HG03457 (cell line): ENCODE data around the gene KRT76.
"Not testable (repeated sequence)": the region's sequence is repeated elsewhere in the genome, so short reads cannot be mapped to it uniquely, and the experiment has no call there.

Source experiments
- ATAC-seq: cut with Tn5 transposase; IDR thresholded peaks from one replicate; pipeline ENCODE4 v1.9.1; 2021; ENCODE audit warnings: moderate number of reproducible peaks; ENCODE audit not compliant: unreplicated experiment

KRT76 gene

DNA sequence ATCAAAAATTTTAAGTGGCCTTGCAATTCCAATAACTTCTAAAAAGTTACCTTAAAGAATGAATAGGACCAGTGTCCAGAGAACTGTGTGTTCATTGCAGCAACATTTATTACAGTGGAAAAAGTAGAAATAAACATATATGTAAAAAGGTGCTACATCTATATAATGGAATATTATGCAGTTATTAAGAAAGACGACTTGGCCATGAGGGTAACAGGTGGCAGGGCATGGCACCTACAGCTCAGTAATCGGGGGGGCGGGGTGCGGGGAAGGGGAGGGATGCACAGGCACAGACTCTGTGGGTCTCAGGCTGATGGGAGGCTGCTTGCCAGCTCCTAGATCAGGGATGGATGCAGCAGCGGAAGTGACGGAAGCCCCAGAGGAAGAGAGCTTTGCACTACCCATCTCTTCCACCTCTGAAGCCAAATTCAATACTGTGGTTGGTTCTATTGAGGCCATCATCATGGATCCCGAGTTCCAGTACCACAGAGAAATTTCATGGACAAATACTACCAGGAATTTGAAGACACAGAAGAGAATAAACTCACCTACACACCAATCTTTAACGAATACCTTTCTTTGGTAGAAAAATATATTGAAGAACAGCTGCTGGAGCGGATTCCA, 14.0 kb downstream of the KRT76 start:
- ATAC-seq: no peak

DNA sequence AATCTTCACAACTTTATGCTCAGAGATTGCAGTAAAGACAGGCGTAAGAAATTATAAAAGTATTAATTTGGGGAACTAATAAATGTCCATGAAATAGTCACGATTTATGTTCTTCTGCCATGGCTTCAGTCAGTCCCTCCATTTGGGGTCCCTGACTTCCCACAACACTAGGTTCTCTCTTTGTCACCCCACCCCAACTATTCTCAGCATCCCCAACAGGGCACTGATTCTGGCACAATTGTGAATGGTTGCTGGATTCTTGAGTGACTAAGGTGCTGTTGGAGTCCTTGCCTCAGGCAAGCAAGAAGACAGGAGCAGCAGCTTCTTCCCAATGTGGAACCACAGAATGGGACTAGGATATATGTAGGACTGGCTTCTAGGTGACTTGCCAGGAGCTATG, 15.3 kb downstream of the KRT76 start:
- ATAC-seq: no peak

GRCh38 chr12:52761218-52761617, 15.9 kb downstream of the KRT76 start:
- not testable (repeated sequence) for ATAC-seq

- no peak for ATAC-seq
These were observed 16.5 kb downstream of the KRT76 start for GRCh38 chr12:52760623-52761022.

DNA sequence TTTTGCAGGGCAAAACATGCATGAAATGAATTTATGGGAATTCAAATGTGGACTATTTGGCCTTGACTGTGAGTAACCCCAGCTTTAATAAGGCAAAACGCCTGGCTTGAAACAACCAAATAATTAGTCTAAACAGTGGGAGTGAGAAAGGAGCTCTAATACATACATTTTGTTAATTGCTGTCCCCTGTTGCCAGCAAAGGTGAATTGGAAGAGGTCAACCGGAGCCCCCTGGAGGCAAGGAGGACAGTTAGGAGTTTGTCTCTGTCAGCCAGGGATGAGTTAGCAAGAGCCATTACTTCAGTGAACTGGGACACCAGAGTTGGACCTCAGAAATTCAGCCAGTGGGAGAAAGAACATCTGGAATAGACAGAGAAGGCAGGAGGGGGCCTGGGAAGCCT, 17.4 kb downstream of the KRT76 start:
- no peak for ATAC-seq

GRCh38 chr12:52759218-52759617, 17.9 kb downstream of the KRT76 start:
- ATAC-seq: no peak

- no peak for ATAC-seq
These were observed 19.5 kb downstream of the KRT76 start for GRCh38 chr12:52757449-52758176.

- no peak for ATAC-seq
These were observed 20.7 kb downstream of the KRT76 start for GRCh38 chr12:52756281-52756960.

DNA sequence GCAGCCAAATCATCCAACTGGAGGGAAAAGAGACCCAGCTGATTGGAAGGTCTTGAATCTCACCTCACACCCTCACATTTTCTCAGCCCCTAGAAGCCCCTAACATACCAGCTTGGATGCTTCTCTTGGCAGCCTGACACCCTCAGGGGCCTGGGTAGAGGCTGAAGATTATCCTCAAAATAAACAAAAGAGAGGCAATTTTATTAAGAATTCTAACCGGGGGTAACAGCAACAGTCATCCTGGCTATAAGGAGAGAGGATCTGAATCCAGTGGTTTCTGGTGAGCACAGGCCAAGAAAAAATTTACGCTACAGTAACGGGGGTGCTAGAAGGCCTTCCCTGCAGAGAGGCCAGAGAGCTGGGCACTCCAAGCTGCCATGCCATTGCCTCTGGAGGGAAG, 21.6 kb downstream of the KRT76 start:
- no peak for ATAC-seq

DNA sequence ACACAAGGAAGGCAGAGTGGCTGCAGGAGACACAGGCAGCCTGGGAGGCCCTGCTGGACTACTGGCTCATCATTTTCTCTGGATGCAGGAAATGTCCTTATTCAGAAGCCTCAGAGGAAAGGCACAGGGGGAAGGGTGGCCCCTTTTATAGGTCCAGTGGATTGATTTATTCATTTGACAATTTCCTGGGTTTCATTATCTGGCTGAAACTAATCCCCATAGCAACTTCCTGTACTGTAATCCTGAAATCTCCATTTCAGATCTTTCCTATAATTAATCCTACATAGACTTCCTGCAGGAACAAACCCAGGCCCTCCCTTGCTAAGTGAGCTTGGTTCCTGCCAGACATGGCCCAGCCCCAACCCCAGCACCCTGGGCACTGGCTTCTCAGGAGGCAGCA, 23.0 kb downstream of the KRT76 start:
- no peak for ATAC-seq

- no peak for ATAC-seq
These were observed 23.9 kb downstream of the KRT76 start for GRCh38 chr12:52753283-52753682.

DNA sequence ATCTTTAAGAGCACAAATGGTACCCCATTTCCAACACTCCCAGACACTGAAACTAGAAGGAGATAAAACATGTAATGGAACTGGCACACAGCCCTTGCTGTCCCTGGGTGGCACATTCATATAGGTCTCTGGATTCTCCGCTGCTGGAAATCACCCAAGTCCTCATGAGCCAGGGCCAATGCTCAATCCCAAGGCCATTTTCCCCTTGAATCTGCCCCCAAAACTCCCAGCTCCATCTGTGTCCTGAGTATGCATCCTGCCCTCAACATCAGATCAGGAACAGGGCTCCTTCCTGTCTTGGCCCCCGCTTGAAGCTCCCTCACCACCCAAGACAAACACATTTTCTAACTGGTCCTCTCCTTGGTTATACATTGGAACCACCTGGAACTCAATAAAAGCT, 24.6 kb downstream of the KRT76 start:
- ATAC-seq: no peak

DNA sequence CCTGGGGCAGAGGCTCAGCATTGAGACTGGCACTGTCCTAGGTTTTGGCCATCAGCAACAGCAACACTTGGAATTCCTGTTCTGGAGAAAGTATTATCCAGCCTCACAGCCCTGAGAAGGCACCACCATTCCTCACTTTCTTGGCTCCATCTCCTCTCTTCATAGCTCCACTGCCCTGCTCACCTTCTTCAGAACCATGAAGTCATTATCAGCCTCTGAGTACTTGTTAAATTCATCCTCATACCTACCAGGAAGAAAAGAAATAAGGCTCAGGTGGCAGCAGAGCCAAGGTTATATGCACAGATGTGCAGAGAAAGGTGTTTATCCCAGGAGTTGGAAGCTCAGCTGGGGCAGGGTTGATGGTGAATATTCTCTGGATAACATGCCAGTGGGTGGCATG, 25.4 kb downstream of the KRT76 start:
- no peak for ATAC-seq

- ATAC-seq: not testable (repeated sequence)
These were observed 26.6 kb downstream of the KRT76 start for GRCh38 chr12:52750532-52750931.

DNA sequence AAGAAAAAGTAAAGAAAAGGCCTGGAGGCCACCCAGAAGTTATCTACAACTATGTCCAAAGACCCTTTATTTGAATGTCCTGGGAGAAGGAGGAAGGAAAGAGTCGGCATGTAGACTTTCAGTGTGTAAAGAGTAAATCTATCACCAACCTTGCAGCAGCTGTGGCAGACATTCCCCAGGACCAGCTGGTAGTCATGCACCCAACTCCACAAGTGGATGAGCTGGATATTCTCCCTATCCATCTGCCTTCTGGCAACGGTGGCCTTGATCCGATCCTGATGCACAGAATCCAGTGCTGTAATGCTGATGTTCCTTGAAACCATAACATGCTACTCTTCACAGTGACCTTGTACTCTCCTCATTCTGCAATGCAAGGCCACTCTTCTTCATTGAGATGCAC, 27.3 kb downstream of the KRT76 start:
- no peak for ATAC-seq

DNA sequence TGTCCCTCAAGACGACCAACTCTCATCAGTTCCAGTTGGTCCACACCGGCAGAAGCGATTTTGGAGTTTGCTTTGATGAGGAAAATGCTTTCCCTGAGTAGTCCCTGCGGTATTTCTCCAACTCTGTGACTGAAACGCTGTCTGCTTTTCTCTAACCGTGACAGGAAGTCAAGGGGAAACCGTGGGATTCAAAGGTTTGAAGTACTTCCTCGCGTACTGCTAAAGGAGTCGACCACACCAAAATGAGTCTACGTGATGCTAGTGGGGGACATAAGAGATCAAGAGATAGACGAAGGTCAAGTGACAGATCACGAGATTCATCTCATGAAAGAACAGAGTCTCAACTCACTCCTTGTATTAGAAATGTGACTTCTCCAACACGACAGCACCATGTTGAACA, 28.6 kb downstream of the KRT76 start:
- ATAC-seq: no peak

GRCh38 chr12:52745554-52745953, 31.6 kb downstream of the KRT76 start:
- ATAC-seq: no peak

DNA sequence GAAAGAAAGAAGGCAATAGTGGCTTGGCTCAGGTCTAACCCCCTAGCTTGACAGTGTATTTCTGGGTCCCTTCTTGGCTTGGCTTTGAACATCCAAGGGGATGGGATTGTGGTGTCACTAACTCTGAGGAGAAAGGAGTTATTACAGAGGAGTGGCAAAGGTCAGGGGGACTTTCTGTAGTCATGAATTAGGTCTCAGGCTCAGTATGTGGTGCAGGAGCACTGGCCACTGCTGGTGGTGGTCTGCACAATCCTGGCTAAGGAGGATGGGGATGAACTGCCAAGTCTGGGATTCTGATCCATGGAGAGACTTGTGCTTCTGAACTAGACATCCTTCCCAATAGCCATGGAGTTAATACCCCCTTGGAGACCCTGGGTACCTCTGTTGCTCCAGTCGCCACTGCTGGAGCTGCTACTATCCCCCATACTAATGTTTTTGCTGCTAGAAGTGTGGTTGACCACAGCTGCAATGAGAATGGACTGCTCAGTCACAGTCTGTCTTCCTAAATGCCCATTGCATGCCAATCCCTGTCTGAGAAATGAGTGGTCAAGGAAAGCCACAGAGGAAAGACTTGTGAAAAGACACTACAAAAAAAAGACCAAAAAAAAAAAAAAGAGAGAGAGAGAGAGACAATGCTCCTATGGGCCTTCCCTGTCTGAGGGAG, 32.5 kb downstream of the KRT76 start:
- ATAC-seq: no peak

DNA sequence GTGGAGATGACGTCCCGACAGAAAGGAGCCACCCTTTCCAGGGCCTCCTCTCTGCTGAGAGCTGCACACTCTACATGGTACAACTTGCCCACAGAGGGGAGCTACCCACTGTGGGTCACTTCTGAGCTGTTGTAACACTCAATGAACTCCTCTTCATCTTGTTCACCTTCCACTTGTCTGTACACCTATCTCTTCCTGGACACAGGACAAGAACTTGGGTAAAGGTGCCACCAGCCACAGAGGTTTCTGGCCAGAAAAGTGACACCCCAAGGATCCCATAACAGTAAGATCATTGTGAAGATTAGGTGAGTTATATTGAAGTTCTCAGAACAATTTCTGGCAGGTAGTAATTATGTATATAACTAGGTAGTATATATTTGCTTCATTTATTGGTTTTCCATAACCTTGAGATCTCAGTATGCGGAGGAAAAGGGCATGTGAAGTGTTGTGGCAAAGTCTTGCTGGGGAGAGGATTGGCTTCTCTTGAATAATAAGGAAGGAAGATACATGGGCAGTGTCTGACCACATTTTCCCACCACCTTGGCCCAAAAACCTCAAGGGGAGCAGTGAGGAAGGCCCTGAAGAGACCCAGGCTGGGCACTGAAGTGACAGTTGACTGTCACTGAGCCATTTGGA, 34.2 kb downstream of the KRT76 start:
- ATAC-seq: no peak

GRCh38 chr12:52742196-52742580, 35.0 kb downstream of the KRT76 start:
- no peak for ATAC-seq
